ENCODE data around the gene MEPE. TPM values are rescaled to one million over a fixed set of nuclear protein-coding genes. Genes with fewer than 3 reads are reported as not detected.

The MEPE gene
- total RNA-seq, 1 experiment from 2014 or later = not detected

DNA sequence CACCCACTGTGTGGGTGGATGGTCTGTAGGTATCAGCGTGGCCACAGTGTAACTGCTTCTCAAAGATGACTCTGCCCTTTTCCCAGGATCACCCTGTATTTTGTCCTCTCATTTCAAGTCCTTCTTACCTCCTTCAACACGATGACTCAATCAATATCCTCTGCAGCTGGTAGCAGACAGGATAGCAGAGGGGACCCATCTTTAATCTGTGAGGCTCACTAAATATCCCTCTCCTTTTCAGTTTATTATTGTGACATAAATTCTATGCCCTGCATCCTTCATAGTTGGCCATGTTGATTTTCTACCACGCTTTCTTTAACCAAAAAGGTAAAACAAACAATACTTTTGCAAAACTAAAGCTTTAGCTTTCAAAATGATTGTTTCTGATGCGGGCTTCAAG, 9.6 kb upstream of the MEPE start:
- ChIA-PET POLR2A (no interaction called here), CTCF (interaction anchor here (1.1 kb wide), 1 partner anchor 14 kb away, joined by 3 read pairs; no protein-coding TSS in a partner anchor), RAD21 (ENCODE audit: low non-redundant PET in 1 of 2, low total read pairs in 2 of 2, uncharacterized antibody in 2 of 2, unreplicated experiment in 2 of 2) (no interaction called here)
- Histone ChIP-seq H3K27ac (ENCODE audit: low read depth, low read length) (no peak overlapping the region), H3K9me2 (ENCODE audit: insufficient read depth) (no peaks in the 10 kb centered on the region), H2AFZ (ENCODE audit: low read depth, low read length, poor library complexity, severe bottlenecking) (no peak overlapping the region), H3K27me3 (ENCODE audit: insufficient read depth, low read length) (no peaks in the 10 kb centered on the region), H3K9me3 (ENCODE audit: control insufficient read depth in 1 of 2, insufficient read depth in 1 of 2, low read depth in 1 of 2, low read length in 2 of 2) (no peaks in the 10 kb centered on the region), H3K4me1 (ENCODE audit: control insufficient read depth in 1 of 2, insufficient read depth in 2 of 2, low read length in 2 of 2) (peaks cover 4 to 12% of the 10 kb centered on the region in 2 experiments; a peak in 3 of 4 replicates), H3K9ac (ENCODE audit: low read length) (no peak overlapping the region), H3K4me3 (replicated peaks in 1 of 2; ENCODE audit: low read depth in 1 of 2, low read length in 2 of 2) (no peak overlapping the region), H3K4me2 (ENCODE audit: low read length) (no peak overlapping the region), H4K20me1 (ENCODE audit: insufficient read depth) (no peaks in the 10 kb centered on the region), H3K36me3 (ENCODE audit: control insufficient read depth in 1 of 2, insufficient read depth in 2 of 2, low read length in 2 of 2) (no peaks in the 10 kb centered on the region), H3K79me2 (ENCODE audit: insufficient read depth, low read length) (no peaks in the 10 kb centered on the region)
- BruUV-seq (replicated peaks) = no TSS peak
- ATAC-seq = no peak
- DNase-seq (ENCODE audit: low read depth, low spot score) = no peak
- intact Hi-C loops (cut with micrococcal nuclease) = no loop called here
- TF ChIP-seq SRF (IDR thresholded peaks at IDR 0.05; ENCODE audit: low read depth) (no peak), ELF1 (IDR thresholded peaks at IDR 0.05; ENCODE audit: borderline replicate concordance, low read depth) (no peak), EZH2phosphoT487 (IDR thresholded peaks at IDR 0.05; ENCODE audit: borderline replicate concordance) (no peak), ZBTB33 (IDR thresholded peaks at IDR 0.05; ENCODE audit: extremely low read depth, insufficient replicate concordance, low read length) (no peak), EZH2 (IDR thresholded peaks at IDR 0.05) (no peak), JUND (IDR thresholded peaks at IDR 0.05) (no peak), EGR1 (IDR thresholded peaks at IDR 0.05; ENCODE audit: low read depth) (no peak), TCF7L2 (IDR thresholded peaks at IDR 0.05; ENCODE audit: borderline replicate concordance, extremely low read depth, insufficient read depth, insufficient read length) (no peak), POLR2A (IDR thresholded peaks at IDR 0.05; ENCODE audit: borderline replicate concordance, extremely low read depth, insufficient read depth, insufficient read length) (no peak), ZNF274 (IDR thresholded peaks at IDR 0.05; ENCODE audit: low read depth, low read length) (no peak), SIN3A (IDR thresholded peaks at IDR 0.05; ENCODE audit: low read depth) (no peak), SP1 (IDR thresholded peaks at IDR 0.05; ENCODE audit: low read depth) (no peak)
- TF ChIP-seq, protein P1, sequence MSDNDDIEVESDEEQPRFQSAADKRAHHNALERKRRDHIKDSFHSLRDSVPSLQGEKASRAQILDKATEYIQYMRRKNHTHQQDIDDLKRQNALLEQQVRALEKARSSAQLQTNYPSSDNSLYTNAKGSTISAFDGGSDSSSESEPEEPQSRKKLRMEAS (IDR thresholded peaks at IDR 0.05) = no peak
- TF ChIP-seq, protein P2, sequence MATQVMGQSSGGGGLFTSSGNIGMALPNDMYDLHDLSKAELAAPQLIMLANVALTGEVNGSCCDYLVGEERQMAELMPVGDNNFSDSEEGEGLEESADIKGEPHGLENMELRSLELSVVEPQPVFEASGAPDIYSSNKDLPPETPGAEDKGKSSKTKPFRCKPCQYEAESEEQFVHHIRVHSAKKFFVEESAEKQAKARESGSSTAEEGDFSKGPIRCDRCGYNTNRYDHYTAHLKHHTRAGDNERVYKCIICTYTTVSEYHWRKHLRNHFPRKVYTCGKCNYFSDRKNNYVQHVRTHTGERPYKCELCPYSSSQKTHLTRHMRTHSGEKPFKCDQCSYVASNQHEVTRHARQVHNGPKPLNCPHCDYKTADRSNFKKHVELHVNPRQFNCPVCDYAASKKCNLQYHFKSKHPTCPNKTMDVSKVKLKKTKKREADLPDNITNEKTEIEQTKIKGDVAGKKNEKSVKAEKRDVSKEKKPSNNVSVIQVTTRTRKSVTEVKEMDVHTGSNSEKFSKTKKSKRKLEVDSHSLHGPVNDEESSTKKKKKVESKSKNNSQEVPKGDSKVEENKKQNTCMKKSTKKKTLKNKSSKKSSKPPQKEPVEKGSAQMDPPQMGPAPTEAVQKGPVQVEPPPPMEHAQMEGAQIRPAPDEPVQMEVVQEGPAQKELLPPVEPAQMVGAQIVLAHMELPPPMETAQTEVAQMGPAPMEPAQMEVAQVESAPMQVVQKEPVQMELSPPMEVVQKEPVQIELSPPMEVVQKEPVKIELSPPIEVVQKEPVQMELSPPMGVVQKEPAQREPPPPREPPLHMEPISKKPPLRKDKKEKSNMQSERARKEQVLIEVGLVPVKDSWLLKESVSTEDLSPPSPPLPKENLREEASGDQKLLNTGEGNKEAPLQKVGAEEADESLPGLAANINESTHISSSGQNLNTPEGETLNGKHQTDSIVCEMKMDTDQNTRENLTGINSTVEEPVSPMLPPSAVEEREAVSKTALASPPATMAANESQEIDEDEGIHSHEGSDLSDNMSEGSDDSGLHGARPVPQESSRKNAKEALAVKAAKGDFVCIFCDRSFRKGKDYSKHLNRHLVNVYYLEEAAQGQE (IDR thresholded peaks at IDR 0.05; ENCODE audit: low read depth) = no peak
- TF ChIP-seq, protein P3, sequence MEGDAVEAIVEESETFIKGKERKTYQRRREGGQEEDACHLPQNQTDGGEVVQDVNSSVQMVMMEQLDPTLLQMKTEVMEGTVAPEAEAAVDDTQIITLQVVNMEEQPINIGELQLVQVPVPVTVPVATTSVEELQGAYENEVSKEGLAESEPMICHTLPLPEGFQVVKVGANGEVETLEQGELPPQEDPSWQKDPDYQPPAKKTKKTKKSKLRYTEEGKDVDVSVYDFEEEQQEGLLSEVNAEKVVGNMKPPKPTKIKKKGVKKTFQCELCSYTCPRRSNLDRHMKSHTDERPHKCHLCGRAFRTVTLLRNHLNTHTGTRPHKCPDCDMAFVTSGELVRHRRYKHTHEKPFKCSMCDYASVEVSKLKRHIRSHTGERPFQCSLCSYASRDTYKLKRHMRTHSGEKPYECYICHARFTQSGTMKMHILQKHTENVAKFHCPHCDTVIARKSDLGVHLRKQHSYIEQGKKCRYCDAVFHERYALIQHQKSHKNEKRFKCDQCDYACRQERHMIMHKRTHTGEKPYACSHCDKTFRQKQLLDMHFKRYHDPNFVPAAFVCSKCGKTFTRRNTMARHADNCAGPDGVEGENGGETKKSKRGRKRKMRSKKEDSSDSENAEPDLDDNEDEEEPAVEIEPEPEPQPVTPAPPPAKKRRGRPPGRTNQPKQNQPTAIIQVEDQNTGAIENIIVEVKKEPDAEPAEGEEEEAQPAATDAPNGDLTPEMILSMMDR (IDR thresholded peaks at IDR 0.05 in 2 of 3, conservative IDR thresholded peaks at IDR 0.05 in 1 of 3; ENCODE audit: borderline replicate concordance in 1 of 3, insufficient read depth in 1 of 3, low read depth in 2 of 3, low read length in 2 of 3) = no peak
